ENCODE results near the gene KCNS3.
A peak's percentile ranks its signal among the peaks of the same experiment; 100 is the strongest.

The KCNS3 gene

DNA sequence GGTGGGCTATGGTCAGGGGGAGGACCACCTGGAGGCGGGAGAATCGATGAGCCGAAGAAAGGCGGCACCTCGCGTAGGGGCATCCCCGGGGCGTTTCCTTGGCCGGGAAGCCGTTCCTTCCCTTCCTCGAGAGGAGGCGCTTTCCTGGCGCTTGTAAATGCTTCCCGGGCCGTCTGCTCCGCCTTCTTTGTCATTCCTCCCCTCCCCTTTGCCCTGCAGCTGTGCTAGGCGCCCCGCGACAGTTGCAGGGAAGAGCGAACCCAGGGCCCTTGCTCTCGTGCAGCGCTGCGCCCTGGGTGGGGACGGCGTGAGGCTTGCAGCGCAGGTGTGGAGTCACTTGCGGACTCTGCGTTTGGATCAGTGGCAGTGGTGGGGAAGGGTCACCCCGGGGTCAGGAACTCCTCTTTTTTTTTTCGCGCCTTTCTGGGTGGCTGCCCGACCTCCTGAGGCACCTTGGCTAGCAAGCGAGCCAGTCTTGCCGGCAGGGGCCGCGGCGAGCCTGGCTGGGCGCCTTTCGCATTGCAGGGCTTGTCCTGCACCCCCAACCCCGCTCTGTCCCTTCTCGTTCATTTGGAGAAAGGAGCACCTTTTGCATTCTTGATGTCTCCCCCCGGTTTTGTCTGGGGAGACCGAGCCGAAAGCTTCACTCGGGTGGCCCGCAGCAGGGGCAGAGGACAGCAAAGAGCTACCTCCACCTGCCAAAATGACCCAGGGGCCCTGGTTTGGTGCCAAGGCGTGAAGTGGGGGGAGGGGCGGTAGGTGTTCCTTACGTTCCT is 858 bp downstream of the KCNS3 start:
- DNase-seq (ENCODE audit: low read depth) = peak; percentile 36

DNA sequence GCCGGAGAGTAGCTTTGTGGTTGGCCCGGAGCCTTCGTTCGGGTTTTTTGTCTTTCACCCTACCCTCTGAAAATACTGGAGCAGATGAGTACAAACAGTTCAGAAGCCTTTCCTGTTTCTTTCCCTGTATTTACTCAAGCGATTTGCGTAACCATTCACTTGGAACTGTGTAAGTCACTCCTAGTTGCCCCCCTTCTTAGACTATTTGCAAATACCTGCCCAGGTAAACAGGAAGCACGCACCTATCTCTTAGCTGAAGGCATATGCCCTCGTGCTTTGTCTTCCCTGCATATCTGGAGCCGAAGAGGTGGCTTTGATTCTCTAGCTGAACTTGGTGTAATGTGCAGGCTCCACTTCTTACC is 1.4 kb downstream of the KCNS3 start:
- DNase-seq (ENCODE audit: low read depth) = no peak

DNA sequence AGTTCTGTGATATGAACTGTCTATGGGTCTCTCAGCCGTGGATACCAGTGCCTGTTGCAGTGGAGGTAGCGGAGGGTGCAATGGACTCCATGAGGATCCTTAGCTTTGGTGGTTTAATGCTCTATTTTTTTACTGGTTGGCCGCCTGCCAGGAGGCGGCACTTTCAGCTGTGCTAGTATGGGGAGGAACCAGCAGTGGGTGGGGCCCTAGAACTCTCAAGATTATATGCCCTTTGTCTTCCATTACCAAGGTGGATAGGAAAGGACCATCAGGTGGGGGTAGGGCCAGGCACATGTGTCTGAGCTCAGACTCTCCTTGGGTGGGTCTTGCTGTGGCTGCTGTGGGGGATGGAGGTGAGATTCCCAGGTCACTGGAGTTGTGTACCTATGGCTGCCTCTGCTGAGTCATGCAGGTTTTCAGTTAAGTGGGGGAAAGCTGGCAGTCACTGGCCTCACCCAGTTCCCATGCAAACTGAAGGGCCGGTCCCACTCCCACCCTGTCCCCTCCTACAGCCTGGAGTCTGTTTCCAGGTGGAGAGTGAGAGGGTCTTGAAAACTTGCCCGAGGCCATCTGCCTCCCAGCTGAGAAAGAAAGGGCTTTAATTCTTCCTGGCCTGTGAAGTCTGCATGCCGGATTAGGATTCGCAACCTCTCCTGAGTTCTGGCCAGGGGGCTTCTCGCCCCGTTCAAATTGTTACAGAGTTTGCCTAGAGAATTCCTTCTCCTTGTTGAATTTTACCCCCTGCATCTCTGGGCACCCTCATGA is 14.5 kb downstream of the KCNS3 start:
- DNase-seq (ENCODE audit: low read depth) = no peak

DNA sequence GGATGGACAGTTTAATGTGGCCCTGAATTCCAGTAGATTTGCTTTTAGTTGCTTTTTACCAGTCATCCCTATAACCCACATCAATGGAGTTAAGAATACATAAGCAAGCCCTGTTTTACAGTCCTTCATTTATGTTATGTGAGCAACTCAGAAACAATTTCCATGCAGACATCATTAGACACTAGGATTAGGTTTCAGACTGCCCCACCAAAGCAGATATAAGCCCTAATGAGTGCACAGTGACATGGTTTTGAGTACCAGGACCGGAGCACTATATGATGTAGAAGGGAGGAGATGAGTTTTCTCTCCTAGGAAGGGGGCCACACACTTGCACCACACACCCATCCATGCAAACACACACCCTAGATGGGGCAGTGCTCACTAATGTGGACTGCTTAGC is 15.5 kb downstream of the KCNS3 start:
- no peak for DNase-seq (ENCODE audit: low read depth)

DNA sequence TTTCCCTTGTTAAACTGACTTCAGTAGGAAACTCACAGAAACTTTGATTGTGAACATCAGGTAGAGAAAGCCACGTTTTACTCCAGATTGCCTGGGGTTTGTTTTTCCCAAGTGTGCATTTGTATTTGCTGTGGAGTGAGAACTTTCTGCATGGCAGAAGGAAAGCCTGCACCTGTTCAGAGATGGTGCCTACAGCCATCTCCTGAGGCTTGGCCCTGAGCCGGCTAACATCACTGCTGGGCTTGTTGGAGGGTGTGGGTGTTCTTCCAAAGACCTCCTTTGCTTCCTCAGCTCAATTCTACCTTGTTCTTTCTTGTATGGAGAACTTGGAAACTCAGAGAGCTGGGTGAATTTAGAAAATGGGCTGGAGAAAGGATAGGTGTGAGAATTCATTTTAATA is 16.1 kb downstream of the KCNS3 start:
- DNase-seq (ENCODE audit: low read depth) = no peak

DNA sequence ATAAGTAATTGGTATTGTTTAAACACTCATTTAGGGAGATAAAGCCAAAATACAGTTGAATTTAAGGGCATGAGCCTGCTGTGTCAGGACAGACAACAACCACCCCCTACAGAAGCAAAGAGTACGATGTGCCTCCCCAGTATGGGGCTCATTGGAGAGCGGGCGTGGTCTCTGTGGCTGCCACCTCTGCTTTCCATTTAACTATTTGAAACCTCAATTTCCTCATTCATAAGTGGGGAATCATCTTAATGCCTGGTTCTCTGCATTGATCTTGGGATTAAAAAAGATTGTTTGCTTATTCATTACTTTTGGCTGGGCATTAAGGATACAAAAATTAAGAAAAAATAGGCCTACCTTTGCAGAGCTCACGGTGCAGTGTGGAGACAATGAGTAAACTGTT is 21.4 kb downstream of the KCNS3 start:
- DNase-seq (ENCODE audit: low read depth) = no peak

DNA sequence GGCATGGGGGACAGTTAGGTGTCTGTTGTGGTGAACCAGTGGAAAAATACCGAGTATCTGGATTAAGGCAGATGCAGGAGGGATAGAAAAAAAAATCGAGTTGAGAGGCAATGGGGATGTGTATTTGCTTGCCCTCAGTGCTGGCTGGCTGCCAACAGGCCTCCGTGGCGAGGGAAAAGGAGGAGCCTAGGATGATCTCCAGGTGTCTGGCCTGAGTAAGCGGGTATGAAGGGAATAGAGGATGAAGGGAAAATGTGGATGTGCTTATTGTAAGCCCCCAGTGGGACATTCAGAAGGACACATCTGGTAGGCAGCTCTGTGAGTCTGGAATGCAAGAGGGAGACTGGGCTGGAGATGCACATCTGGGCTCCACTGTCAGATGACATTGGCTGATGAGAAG is 22.8 kb downstream of the KCNS3 start:
- no peak for DNase-seq (ENCODE audit: low read depth)

DNA sequence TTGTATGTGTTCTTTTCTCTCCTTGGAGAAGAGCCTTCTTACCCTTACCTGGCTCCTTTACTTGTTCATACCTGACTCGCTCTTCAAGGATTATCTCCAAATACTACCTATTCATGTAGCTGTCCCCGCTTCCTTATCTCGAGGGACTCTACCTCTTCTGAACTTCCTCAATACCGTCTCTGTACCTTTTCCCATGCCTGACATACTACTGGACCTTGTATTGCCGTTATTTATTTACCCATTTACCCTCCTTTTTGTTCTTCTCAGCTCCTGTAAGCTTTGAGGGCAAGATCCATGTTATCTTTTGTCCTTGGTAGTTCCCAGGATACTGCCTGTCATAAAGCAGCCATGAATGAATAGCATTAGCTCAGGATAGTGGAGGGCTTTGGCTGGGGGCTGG is 32.5 kb downstream of the KCNS3 start:
- DNase-seq (ENCODE audit: low read depth) = no peak

DNA sequence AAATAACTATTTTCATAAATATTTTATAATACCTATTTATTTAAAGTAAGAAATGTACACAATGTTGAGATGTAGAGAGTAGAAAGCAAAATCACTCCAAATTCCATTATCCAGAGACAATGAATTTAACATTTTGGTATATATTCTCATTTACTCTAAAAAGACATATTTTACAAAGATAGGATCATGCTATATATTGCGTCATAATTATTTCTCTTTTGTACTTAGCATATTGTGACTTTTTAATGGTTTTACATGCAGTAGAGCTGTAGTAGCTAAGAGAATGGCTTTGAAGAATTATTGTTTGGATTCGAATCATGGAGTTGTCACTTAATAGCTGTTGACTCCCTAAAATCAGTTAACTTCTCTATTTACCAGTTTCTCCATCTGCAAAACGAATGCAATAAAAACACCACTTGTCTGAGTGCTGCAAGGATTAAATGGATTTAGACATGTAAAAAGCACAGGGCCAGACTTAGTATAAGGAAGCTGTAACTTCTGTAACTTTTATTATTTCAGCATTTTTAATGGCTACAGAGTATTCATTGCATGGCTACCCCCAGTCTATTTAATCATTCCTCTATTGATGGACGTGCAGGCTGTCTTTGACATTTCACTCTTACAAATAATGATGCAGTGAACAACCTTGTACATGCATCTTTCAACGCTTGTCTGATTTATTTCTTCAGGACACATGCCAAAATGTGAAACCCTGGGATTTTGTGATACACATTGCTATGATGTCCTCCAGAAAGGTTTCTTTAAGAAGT is 33.2 kb downstream of the KCNS3 start:
- no peak for DNase-seq (ENCODE audit: low read depth)

DNA sequence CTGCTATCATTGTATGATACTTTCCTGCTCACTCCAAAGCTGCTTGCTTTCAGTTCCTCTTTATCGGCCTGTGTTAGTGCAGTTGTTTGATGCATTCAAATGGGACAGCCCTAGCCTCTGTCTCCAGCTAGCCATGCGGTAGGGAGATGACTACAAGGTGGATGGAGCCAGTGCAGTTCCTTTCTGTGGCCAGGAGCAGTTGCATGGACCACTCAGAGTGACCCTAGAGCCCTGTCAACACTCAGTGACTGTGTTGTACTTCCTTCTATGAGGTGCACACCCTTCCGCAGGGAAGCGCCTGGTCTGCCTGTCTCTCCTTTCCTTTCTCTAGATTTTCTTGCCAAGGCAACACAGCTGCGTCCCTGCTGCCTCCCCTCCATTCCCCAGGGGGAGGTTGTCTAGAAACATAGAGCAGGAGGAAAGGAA is 33.8 kb downstream of the KCNS3 start:
- no peak for DNase-seq (ENCODE audit: low read depth)

DNA sequence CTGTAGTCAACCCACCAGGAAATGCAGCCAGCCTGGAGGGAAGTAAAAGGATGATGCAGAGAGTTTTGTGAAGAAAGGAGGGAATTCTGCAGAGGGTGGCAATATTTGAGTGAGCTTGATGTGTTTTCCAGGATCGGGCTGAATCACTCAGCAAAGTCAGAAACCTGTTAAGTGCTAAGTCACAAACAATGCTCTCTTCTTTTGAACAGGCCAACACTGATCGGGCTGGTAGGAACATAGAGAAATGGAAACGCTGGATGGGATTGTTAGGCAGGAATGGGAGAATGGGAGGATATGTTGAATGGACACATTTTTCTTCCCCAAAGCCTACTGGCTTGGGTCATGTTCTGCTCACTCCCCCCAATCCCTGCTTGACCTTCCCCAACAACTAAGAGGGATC is 36.6 kb downstream of the KCNS3 start:
- no peak for DNase-seq (ENCODE audit: low read depth)

DNA sequence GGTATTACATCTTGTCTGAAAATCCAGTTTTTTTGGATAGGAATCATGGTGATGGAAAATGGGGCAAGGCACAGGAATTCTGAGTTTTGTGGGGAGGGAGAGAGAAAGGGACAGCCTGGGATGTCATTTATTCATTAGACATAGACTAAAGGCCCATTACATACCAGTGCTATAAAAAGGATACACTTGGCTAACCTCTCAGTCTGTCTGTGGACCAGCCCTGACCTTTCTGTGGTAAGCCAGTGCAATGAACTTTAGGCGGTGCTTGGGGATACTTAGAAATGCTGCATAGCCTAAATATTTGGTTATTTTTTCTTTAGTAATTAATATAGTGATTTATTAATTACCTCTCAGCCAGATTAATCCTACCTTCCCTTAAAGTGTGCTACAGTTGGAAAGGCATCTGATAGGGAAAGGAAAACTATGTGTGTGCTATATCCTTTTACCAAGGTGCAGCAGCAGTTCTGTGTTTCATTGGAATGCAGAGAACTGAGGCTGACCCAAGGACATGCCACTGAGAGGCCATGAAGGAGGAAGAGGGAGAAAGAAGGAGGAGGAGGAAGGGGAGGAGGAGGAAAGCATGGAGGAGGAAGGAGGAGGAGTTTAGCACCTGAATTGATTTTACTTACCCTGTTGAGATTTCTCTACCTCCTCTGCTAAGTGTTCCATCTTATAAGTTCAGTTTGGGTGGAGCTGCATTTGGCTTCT is 37.5 kb downstream of the KCNS3 start:
- no peak for DNase-seq (ENCODE audit: low read depth)

DNA sequence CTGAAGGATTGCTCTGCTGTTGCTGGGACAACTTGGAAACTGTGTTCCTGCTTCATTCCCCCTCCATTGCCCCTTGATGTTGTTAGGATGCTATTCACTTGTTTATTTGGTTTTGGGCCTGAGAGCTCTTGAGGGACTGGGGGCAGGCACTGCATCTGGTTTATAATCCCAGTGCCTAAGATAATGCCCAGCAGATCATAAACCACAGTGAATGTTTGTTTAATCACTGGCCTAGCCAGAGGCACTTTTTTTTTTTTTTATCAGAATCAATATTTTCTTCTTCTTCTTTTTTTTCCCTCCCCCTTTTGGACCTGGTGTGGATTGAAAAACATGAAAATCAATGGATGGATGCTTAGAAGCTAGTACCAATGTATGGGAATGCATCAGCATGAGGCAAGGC is 38.1 kb downstream of the KCNS3 start:
- no peak for DNase-seq (ENCODE audit: low read depth)

DNA sequence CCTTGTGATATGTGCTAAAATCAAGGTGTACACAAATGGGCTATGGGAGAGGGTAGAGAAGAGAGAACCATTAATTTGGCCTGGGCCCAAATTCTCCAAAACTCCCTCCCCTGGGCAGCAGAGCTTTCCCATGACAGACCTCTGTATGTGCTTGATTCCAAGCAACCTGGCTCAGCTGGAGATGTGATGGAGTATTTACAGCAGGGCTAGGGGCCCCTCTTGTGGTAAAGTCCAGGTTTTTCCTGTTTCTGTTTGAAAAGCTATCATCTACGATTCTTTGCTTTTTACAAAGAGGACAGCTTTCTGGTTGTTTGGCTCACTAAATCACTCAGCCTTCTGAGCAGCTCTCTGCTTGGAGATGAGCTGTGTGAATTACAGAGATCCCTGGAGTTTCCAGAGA is 40.3 kb downstream of the KCNS3 start:
- DNase-seq (ENCODE audit: low read depth) = no peak

DNA sequence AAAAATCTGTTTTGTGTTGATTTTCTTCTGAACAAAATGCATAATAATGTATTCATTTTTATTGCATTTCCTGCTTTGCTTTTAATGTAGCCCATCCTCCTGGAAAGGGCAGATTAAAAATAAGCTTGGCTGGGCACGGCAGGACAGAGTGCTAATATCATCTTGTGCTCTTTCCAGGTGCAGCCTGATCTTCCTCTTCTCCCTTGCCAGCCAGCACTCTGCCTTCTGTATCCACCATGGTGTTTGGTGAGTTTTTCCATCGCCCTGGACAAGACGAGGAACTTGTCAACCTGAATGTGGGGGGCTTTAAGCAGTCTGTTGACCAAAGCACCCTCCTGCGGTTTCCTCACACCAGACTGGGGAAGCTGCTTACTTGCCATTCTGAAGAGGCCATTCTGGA is 52.3 kb downstream of the KCNS3 start:
- DNase-seq (ENCODE audit: low read depth) = no peak

DNA sequence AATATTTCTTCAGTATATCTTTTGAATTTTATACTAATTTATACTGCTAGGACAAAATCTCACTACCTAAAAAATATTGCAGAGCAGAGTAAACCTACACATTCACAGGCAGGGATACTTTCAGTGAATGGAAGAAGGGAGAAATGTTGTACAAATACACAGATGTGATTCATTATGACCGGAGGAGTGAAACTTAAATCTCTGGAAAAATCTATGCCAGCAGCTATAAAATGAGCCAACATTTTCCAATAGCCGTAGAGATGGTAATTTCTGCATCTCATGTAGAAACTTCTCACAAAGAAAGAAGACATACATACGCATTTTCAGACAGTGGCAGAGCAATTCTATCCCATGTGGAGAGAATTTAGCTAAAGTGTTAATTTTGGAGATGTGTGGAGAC is 54.8 kb downstream of the KCNS3 start:
- peak; percentile 18 for DNase-seq (ENCODE audit: low read depth)

DNA sequence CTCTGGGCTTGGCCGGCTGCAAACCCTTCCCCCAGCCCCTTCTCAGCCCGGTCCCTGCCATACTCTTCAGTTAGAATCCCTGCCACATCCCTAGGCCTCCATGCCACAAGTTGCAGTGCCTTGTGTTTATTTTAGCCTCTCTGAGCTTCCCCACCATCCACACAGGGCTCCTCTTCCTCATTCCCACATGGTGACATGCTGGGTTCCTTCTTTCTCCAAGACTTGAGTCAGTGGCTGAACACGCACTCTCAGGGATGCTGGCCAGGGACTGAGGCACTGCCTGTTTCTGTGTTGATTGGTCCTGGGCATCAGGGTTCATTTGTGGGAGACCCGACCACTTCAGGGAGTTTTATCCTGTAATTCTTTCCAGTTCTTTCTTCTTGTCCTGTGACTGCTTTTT is 56.3 kb downstream of the KCNS3 start:
- DNase-seq (ENCODE audit: low read depth) = peak; percentile 89

DNA sequence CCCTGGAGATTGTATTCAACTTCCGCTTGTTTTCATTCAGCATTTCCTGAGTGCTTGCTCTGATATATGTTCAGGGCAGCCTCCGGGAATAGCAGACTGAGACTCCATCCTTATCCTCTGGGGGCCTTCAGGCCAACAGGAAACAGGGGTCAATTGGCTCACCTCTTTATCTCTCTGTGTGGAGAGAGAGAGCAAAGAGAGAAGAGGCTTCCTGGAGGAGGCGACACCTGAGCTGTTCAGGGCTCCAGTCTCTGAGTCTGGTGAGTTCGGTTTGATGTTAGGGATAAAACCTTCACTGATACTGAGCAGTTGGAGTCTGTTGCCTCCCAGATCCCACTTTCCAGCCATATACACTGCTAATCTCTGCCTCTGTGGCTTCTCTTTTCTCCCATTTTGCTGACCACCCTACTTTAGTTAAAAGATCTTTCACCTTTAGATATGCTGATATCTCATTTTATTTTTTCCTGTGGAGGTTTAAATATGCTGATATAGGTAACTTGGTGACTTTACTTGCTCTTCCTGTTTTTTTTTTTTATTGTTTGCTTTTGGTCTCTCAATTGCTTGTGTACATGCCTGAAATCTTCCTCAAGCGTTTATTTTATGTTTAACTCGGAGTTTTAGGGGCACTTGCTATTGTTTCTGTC is 56.9 kb downstream of the KCNS3 start:
- DNase-seq (ENCODE audit: low read depth) = no peak

DNA sequence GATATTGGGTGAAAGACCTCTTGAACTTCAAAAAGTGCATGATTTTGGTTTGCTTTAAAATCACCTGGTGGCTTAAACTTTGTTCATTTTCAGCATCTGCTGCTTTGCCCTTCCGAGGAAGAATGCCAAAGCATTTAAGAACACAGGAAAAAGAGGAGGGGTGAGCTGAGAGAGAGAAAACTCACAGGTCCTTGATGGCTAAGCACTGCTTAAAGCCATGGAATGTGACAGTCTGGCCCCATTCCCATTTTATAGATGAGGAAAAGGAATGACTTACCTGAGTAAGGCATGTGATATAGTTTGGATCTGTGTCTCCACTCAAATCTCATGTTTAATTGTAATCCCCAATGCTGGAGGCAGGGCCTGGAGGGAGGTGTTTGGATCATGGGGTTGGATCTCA is 58.1 kb downstream of the KCNS3 start:
- DNase-seq (ENCODE audit: low read depth) = no peak

DNA sequence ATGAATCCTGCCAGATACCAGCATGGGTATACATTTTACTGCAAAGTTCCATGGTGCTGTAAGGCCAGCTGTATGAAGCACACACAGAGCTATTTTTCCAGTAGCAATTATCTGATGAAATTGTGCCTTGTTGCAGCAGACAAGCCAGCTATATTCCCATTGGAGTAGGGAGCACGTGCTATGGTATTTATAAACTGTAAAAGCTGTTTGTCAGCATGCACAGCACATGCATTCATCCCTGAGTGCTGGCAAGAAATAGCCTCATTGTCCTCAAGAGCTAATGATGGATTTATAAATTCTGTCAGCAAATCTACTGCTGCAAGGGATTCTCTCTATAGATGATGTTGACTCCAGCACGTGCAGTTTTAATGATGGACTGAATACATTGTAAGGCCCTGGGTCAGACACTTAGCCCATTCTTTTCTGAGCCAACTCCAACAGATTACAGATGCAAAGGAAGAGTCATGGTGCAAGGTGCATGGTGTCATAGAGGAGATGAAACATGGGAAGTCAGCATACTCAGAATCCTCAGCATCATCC is 61.7 kb downstream of the KCNS3 start:
- no peak for DNase-seq (ENCODE audit: low read depth)

DNA sequence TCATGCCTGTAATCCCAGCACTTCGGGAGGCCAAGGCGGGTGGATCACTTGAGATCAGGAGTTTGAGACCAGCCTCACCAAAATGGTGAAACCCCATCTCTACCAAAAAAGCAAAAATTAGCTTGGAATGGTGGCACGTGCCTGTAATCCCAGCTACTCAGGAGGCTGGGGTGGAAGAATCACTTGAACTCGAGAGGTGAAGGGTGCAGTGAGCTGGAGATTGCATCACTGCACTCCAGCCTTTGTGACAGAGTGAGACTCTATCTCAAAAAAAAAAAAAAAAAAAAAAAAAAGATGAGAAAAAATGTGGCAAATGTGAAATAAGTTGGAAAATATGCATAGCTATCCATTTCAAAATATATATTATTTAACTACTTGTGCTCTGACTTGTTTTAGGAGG is 65.0 kb downstream of the KCNS3 start:
- DNase-seq (ENCODE audit: low read depth) = no peak

DNA sequence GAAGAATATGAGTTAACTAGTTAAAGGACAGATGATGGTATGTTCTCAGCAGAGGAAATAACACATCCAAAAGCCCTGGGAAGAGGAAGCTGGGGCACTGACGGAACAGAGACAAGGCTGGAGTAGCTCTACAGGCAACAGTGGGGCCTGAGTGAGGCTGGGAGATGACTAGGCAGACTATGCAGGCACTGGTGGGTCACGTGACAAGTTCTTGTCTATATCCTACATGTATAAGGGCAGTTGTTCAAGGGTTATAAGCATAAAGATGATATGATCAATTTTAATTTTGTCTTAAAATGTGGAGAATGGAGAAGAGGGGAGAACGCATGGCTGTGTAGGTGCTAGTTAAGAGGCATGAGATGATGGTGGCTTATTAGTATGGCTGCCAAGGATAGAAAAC is 68.6 kb downstream of the KCNS3 start:
- no peak for DNase-seq (ENCODE audit: low read depth)

Data from stromal cell of bone marrow (primary cell).